CD4-positive, CD25-positive, alpha-beta regulatory T cell (primary cell): ENCODE measurements around the gene WDR64. TPM values are rescaled to one million over a fixed set of nuclear protein-coding genes. Genes with fewer than 3 reads are reported as not detected.

Experiments
- ATAC-seq, 2 donors: fragments of 150-1000 bp; cut with Tn5 transposase; one replicate each; pipeline ENCODE4 v1.10.0; 2021; ENCODE audit warnings: low read depth in 2 of 2, moderate number of reproducible peaks in 2 of 2, moderate library complexity in 1 of 2
- DNase-seq, 3 donors: peaks; one replicate each; pipeline versions ENCODE4 v3.0.0 to v3.0.0-alpha.2; 2012 to 2022; ENCODE audit warnings: mixed read lengths in 1 of 3
- H3K27ac ChIP-seq: one replicate; pipeline ENCODE4 v1.7.0; 2013; ENCODE audit warnings: mild to moderate bottlenecking, low read length; ENCODE audit not compliant: insufficient read depth, poor library complexity, severe bottlenecking
- H3K27me3 ChIP-seq: one replicate; pipeline ENCODE4 v1.7.0; 2013; ENCODE audit warnings: low read length; ENCODE audit not compliant: control insufficient read depth, insufficient read depth
- H3K36me3 ChIP-seq: one replicate; pipeline ENCODE4 v1.7.0; 2013; ENCODE audit warnings: mild to moderate bottlenecking, low read length, moderate library complexity; ENCODE audit not compliant: control insufficient read depth, insufficient read depth
- H3K4me1 ChIP-seq: 2 replicates; pipeline ENCODE4 v1.7.0; 2013; ENCODE audit warnings: mild to moderate bottlenecking, low read length; ENCODE audit not compliant: insufficient read depth, control insufficient read depth, poor library complexity, severe bottlenecking
- H3K4me3 ChIP-seq: one replicate; pipeline ENCODE4 v1.7.0; 2013; ENCODE audit warnings: low read depth, mild to moderate bottlenecking, low read length, moderate library complexity
- H3K9me3 ChIP-seq, 2 experiments: 1 replicate in 1 of 2; 2 replicates in 1 of 2; pipeline ENCODE4 v1.7.0; 2013; ENCODE audit warnings: low read length in 2 of 2, mild to moderate bottlenecking in 1 of 2, moderate library complexity in 1 of 2; ENCODE audit not compliant: control insufficient read depth in 2 of 2
- H3K27ac Mint-ChIP-seq, 3 donors: one replicate each; pipeline ENCODE4 v1.8.0; 2020 to 2022; ENCODE audit warnings: mild to moderate bottlenecking in 3 of 3, mixed read lengths in 3 of 3, moderate library complexity in 2 of 3
- H3K27me3 Mint-ChIP-seq: one replicate; pipeline ENCODE4 v1.8.0; 2022; ENCODE audit warnings: mild to moderate bottlenecking, mixed read lengths
- H3K36me3 Mint-ChIP-seq: one replicate; pipeline ENCODE4 v1.8.0; 2020; ENCODE audit warnings: mixed read lengths
- H3K4me1 Mint-ChIP-seq, 4 donors: one replicate each; pipeline ENCODE4 v1.8.0; 2020 to 2022; ENCODE audit warnings: mixed read lengths in 4 of 4, mild to moderate bottlenecking in 1 of 4
- H3K4me3 Mint-ChIP-seq, 4 donors: one replicate each; pipeline ENCODE4 v1.8.0; 2020 to 2022; ENCODE audit warnings: mild to moderate bottlenecking in 4 of 4, mixed read lengths in 4 of 4, moderate library complexity in 3 of 4
- H3K9me3 Mint-ChIP-seq, 7 donors: one replicate each; pipeline ENCODE4 v1.8.0; 2020 to 2022; ENCODE audit warnings: mixed read lengths in 7 of 7, mild to moderate bottlenecking in 3 of 7, moderate library complexity in 2 of 7
- polyA plus RNA-seq, 4 donors: library from polyadenylated mRNA; unstranded; fragments of 300-500 nt; fragmentation: Illumina TruSeq; gene quantifications; one replicate each; pipeline ENCODE4 v1.2.3, GENCODE V29; 2021
- total RNA-seq: library from RNA; stranded (reverse); gene quantifications from one replicate; pipeline ENCODE4 v1.2.3, GENCODE V29; 2022

The WDR64 gene
- total and polyA plus RNA-seq, 5 donors from 2014 or later = 0.08 to 1.00 (median 0.35) TPM; not detected in 2

DNA sequence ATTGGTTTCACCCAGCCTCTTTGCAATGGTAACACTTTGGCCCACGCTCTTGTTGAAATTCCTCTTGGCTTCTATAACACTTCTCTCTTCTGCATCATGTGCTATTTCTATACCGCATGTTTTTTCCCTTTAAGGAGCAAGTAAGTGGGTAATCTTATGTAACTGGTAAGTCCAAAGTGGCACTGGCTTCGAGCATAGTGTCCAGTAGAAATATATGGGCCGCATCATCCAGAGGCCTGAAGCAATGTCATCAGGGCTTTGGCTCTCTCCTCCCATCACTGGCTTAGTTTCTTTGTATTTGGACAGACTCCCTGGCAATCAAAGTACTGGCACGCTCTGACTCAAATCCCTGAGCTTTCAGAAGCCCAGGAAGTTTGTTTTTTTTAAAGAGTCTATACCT is 29.4 kb upstream of the WDR64 start:
- no peak for ATAC-seq
- DNase-seq = no peak
- Mint-ChIP-seq H3K4me3 (no peak overlapping the region), H3K4me1 (peaks cover 2 to 12% (median 4%) of the 10 kb centered on the region in 4 donors), H3K27ac (no peak overlapping the region), H3K27me3 (no peaks in the 10 kb centered on the region), H3K36me3 (no peaks in the 10 kb centered on the region), H3K9me3 (no peaks in the 10 kb centered on the region)
- Histone ChIP-seq H3K36me3 (no peaks in the 10 kb centered on the region), H3K27me3 (no peaks in the 10 kb centered on the region), H3K4me1 (peaks cover 3% of the 10 kb centered on the region), H3K27ac (no peak overlapping the region), H3K9me3 (no peaks in the 10 kb centered on the region), H3K4me3 (no peak overlapping the region)

DNA sequence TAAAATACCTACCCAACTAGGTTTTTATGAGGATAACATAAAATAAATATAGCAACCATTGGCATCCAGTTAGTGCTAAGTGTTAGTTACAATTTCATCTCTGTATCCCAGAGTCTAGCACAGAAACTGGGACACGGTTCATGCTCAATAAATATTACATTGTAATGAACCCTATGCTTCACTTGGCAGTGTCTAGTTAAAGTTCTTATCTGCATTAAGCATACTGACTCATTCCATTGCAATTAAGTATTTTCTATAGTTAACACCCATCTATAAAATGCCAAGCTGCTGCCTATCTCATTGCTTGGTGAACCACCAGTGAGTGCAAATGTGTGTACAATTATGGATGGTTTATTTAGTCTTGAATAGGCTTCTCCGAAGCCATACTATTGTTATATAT is 27.1 kb upstream of the WDR64 start:
- no peak overlapping the region for H3K4me3 Mint-ChIP-seq
- H3K27me3 Mint-ChIP-seq = no peaks in the 10 kb centered on the region
- no peaks in the 10 kb centered on the region for H3K36me3 ChIP-seq
- no peak overlapping the region for H3K4me3 ChIP-seq
- DNase-seq = no peak
- no peaks in the 10 kb centered on the region for H3K9me3 ChIP-seq
- peaks cover 9% of the 10 kb centered on the region for H3K4me1 ChIP-seq
- peak overlapping the region in 1 of 3 donors; percentile 21 for H3K27ac Mint-ChIP-seq
- peaks cover 10 to 15% (median 13%) of the 10 kb centered on the region in 4 donors for H3K4me1 Mint-ChIP-seq
- H3K27me3 ChIP-seq = no peaks in the 10 kb centered on the region
- no peak overlapping the region for H3K27ac ChIP-seq
- H3K9me3 Mint-ChIP-seq = no peaks in the 10 kb centered on the region
- no peak for ATAC-seq
- no peaks in the 10 kb centered on the region for H3K36me3 Mint-ChIP-seq

DNA sequence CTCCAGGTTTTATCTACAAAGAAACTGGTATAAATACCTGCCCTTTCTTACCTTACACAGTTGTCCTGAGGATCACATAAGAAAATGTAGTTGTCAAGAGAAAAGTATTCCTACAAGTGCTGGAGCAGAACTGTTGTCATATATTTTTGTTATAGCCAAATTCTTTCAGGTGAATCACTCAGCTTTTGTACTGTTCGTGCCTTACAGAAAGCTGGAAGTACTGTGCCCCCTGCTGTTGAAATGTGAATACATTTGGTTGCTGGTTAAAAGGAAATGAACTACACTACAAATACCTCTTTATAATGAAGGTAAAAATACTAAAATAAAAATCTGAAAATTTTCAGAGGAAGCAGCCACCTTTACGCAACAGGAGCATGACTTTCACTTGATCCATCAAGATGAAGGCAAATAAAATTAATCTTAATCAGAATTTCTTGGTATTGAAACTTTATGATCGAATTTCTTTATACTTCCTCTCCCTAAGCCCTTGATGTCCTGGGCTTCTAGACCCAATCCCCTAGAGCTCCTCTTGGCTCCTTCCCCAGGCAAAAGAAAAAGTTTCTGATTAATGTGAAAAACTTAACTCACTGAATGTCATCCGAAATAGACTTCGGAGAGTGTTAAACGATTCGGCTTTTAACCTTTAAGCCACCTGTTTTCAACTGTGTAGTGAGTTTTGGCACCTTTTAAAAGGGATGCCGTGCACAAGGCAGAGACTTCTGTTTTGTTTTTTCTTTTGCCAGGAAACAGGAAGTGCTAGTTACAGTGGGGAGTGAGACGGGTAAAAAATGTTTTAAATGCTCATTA is 24.4 kb upstream of the WDR64 start:
- H3K27me3 ChIP-seq = no peaks in the 10 kb centered on the region
- H3K4me3 ChIP-seq = peak overlapping the region; percentile 66
- H3K9me3 Mint-ChIP-seq = no peaks in the 10 kb centered on the region
- peak overlapping the region; percentile 62 for H3K27ac ChIP-seq
- ATAC-seq (peak; percentile 71 to 89), DNase-seq (peak; percentile 17 to 84 (median 68))
- no peaks in the 10 kb centered on the region for H3K9me3 ChIP-seq
- no peaks in the 10 kb centered on the region for H3K36me3 Mint-ChIP-seq
- H3K4me1 ChIP-seq = peaks cover 9% of the 10 kb centered on the region
- no peaks in the 10 kb centered on the region for H3K36me3 ChIP-seq
- H3K4me1 Mint-ChIP-seq = peaks cover 10 to 19% (median 13%) of the 10 kb centered on the region in 4 donors
- H3K27me3 Mint-ChIP-seq = no peaks in the 10 kb centered on the region
- peak overlapping the region in 2 of 4 donors; percentile 75 to 79 for H3K4me3 Mint-ChIP-seq
- H3K27ac Mint-ChIP-seq = peak overlapping the region; percentile 87 to 88 (median 87)

DNA sequence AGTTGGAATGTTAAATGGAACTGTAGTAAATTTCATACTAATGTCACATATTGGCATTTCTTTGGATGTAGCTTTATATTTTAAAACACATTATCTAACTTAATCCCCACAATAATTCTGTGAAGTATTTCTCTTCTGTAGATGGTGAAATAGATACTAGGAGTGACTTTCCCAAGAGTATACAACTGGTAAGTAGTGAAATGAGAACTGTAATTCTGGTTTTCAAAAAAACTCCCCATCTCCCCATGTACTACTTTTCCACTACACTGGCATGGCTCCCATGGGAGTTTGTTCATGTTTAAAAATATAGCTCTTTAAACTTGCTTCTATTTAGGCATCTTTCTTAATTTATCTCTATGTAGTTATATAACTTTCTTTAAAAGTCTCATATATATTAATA is 22.1 kb upstream of the WDR64 start:
- DNase-seq (no peak), ATAC-seq (no peak)
- peaks cover 9% of the 10 kb centered on the region for H3K4me1 ChIP-seq
- Mint-ChIP-seq H3K27me3 (no peaks in the 10 kb centered on the region), H3K9me3 (no peaks in the 10 kb centered on the region), H3K36me3 (peaks cover 2% of the 10 kb centered on the region), H3K27ac (no peak overlapping the region), H3K4me1 (peaks cover 10 to 22% (median 18%) of the 10 kb centered on the region in 4 donors), H3K4me3 (no peak overlapping the region)
- H3K27me3 ChIP-seq = no peaks in the 10 kb centered on the region
- no peaks in the 10 kb centered on the region for H3K9me3 ChIP-seq
- no peak overlapping the region for H3K27ac ChIP-seq
- H3K36me3 ChIP-seq = peaks cover 5% of the 10 kb centered on the region
- H3K4me3 ChIP-seq = no peak overlapping the region

DNA sequence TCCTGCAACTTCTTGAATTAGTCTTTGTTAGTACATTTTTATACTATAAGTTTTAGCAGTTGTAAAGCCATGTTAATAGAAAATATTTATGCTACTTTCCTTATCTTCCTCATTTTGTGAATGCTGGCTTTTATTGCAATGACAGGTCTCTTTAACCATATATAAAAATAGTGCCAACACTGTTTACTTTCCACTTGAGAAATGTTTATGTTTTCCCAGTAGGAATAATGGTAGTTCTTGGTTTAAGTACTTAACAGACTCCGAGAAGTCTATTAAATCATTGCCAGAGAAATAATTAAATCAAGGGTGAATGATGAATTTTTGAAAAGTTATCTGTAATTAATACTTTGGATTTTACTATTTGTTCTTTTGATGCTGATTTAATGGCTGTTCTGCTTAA is 21.6 kb upstream of the WDR64 start:
- H3K4me3 Mint-ChIP-seq = no peak overlapping the region
- Histone ChIP-seq H3K4me1 (peaks cover 9% of the 10 kb centered on the region), H3K4me3 (no peak overlapping the region), H3K9me3 (no peaks in the 10 kb centered on the region), H3K27ac (no peak overlapping the region), H3K27me3 (no peaks in the 10 kb centered on the region), H3K36me3 (peaks cover 5% of the 10 kb centered on the region)
- DNase-seq = no peak
- H3K27ac Mint-ChIP-seq = no peak overlapping the region
- no peaks in the 10 kb centered on the region for H3K27me3 Mint-ChIP-seq
- peaks cover 10 to 26% (median 20%) of the 10 kb centered on the region in 4 donors for H3K4me1 Mint-ChIP-seq
- no peak for ATAC-seq
- H3K9me3 Mint-ChIP-seq = no peaks in the 10 kb centered on the region
- peaks cover 5% of the 10 kb centered on the region for H3K36me3 Mint-ChIP-seq

DNA sequence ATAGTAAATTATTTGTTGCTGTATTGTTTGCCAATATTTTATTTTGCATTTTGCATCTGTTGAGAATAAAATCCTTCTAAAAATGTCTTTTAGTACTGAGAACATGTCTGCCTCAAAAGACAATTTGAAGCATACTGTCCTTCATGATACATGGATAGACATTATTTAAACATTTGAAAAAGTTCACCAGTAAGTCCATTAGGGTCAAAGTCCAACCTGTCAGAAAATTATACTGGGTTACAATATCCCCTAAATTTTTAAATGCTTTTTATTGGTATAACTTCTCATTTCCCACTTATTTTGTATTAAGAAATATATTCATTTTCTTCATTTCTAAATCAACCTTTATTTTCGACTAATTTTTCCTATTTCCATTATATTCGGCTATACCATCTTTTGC is 21.2 kb upstream of the WDR64 start:
- ATAC-seq = no peak

DNA sequence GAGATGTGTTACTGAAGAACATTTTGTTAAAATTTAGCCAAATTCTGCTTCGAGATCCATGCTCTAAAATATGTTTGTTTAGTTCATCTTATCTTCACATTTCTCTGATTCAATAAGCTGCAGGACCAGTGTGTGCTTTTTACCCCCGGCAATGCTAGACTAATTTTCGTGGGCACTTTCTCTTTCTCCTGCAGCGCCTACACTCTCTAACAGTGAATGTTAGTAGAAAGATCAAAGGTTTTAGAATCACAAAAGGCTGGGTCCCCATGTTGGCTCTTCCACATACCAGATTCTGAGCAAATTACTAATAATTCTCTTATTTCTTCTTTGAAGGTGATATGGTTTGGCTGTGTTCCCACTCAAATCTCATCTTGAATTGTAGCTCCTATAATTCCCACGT is 20.4 kb upstream of the WDR64 start:
- no peaks in the 10 kb centered on the region for H3K27me3 ChIP-seq
- ATAC-seq = peak in 1 of 2 donors; percentile 32
- peaks cover 12 to 29% (median 23%) of the 10 kb centered on the region in 4 donors for H3K4me1 Mint-ChIP-seq
- DNase-seq = peak in 1 of 3 donors; percentile 7
- no peaks in the 10 kb centered on the region for H3K9me3 Mint-ChIP-seq
- H3K27me3 Mint-ChIP-seq = no peaks in the 10 kb centered on the region
- H3K27ac ChIP-seq = no peak overlapping the region
- H3K4me1 ChIP-seq = peaks cover 9% of the 10 kb centered on the region
- peaks cover 5% of the 10 kb centered on the region for H3K36me3 Mint-ChIP-seq
- H3K36me3 ChIP-seq = peaks cover 5% of the 10 kb centered on the region
- H3K4me3 ChIP-seq = no peak overlapping the region
- no peak overlapping the region for H3K4me3 Mint-ChIP-seq
- no peaks in the 10 kb centered on the region for H3K9me3 ChIP-seq
- H3K27ac Mint-ChIP-seq = peak overlapping the region in 1 of 3 donors; percentile 47

More for the DNA sequence above, 21.2 kb upstream of the WDR64 start:
- Histone ChIP-seq H3K9me3 (no peaks in the 10 kb centered on the region), H3K27ac (no peak overlapping the region), H3K4me3 (no peak overlapping the region), H3K27me3 (no peaks in the 10 kb centered on the region), H3K36me3 (peaks cover 5% of the 10 kb centered on the region), H3K4me1 (peaks cover 9% of the 10 kb centered on the region)
- no peak for DNase-seq
- Mint-ChIP-seq H3K4me3 (no peak overlapping the region), H3K4me1 (peaks cover 10 to 26% (median 20%) of the 10 kb centered on the region in 4 donors), H3K27me3 (no peaks in the 10 kb centered on the region), H3K36me3 (peaks cover 5% of the 10 kb centered on the region), H3K9me3 (no peaks in the 10 kb centered on the region), H3K27ac (no peak overlapping the region)

DNA sequence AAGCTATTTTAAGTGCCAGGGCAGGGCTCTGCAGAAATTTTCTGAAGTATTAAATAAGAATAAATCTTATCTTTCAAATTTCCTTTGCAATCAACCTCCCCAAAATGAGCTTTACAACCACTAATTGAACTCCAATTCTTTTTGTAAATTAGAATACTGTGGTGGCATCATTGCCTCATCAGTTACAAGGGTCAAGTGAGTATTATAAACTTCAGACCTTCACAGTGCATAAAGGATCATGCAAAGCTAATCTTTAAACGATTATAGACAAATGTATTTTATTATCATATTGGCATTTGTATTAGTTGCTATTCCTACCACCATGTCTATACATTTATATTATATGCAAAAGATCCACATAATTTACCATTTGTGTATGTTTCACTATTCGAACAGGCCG is 19.1 kb upstream of the WDR64 start:
- no peak for ATAC-seq
- peaks cover 19 to 36% (median 25%) of the 10 kb centered on the region in 4 donors for H3K4me1 Mint-ChIP-seq
- no peak overlapping the region for H3K27ac Mint-ChIP-seq
- Histone ChIP-seq H3K9me3 (no peaks in the 10 kb centered on the region), H3K27ac (no peak overlapping the region), H3K27me3 (no peaks in the 10 kb centered on the region), H3K4me1 (peaks cover 11% of the 10 kb centered on the region), H3K4me3 (no peak overlapping the region), H3K36me3 (peaks cover 5% of the 10 kb centered on the region)
- peaks cover 5% of the 10 kb centered on the region for H3K36me3 Mint-ChIP-seq
- no peaks in the 10 kb centered on the region for H3K27me3 Mint-ChIP-seq
- H3K9me3 Mint-ChIP-seq = no peaks in the 10 kb centered on the region
- H3K4me3 Mint-ChIP-seq = no peak overlapping the region
- DNase-seq = no peak
